Hepatocyte (in vitro differentiated cells): ENCODE results near the gene ATP1A4. TPM values are rescaled to one million over a fixed set of nuclear protein-coding genes. Genes with fewer than 3 reads are reported as not detected.

Source experiments
- DNase-seq: peaks from one replicate; pipeline ENCODE4 v3.0.0-alpha.2; 2016; ENCODE audit warnings: low spot score
- H2AFZ ChIP-seq: fragments of 200-600 bp; sonication (generic); 2 replicates; pipeline ENCODE4 v1.6.0; 2016; ENCODE audit warnings: antibody characterized with exemption, mild to moderate bottlenecking
- H3K27ac ChIP-seq: fragments of 200-600 bp; sonication (generic); 2 replicates; pipeline ENCODE4 v1.5.1; 2016; ENCODE audit warnings: mild to moderate bottlenecking
- H3K27me3 ChIP-seq: fragments of 200-600 bp; sonication (generic); 2 replicates; pipeline ENCODE4 v1.6.1; 2016
- H3K36me3 ChIP-seq: fragments of 200-600 bp; sonication (generic); replicated peaks from 2 replicates; pipeline ENCODE4 v1.5.1; 2016; ENCODE audit warnings: low read depth; ENCODE audit not compliant: insufficient read depth
- H3K4me1 ChIP-seq: fragments of 200-600 bp; sonication (generic); 2 replicates; pipeline ENCODE4 v1.5.1; 2016; ENCODE audit warnings: mild to moderate bottlenecking, moderate library complexity; ENCODE audit not compliant: insufficient read depth
- H3K4me2 ChIP-seq: fragments of 200-600 bp; sonication (generic); 2 replicates; pipeline ENCODE4 v1.6.0; 2016
- H3K4me3 ChIP-seq: fragments of 200-600 bp; sonication (generic); 2 replicates; pipeline ENCODE4 v1.5.1; 2016; ENCODE audit warnings: mild to moderate bottlenecking
- H3K79me2 ChIP-seq: fragments of 200-600 bp; sonication (generic); 2 replicates; pipeline ENCODE4 v1.6.0; 2017; ENCODE audit warnings: mild to moderate bottlenecking
- H3K9me2 ChIP-seq: fragments of 200-600 bp; sonication (generic); replicated peaks from 2 replicates; pipeline ENCODE4 v1.6.0; 2017; ENCODE audit warnings: mild to moderate bottlenecking; ENCODE audit not compliant: insufficient read depth
- H3K9me3 ChIP-seq: fragments of 200-600 bp; sonication (generic); 2 replicates; pipeline ENCODE4 v1.5.1; 2016; ENCODE audit warnings: low read depth, mild to moderate bottlenecking
- H4K20me1 ChIP-seq: fragments of 200-600 bp; sonication (generic); 2 replicates; pipeline ENCODE4 v1.6.0; 2016; ENCODE audit warnings: mild to moderate bottlenecking; ENCODE audit not compliant: insufficient read depth, poor library complexity, severe bottlenecking
- EZH2 ChIP-seq: fragments of 200-600 bp; sonication (generic); IDR thresholded peaks from 2 replicates; pipeline ENCODE4 v1.6.1; 2016; ENCODE audit warnings: antibody characterized with exemption, mild to moderate bottlenecking, borderline replicate concordance
- EZH2phosphoT487 ChIP-seq: fragments of 200-600 bp; sonication (generic); IDR thresholded peaks from one replicate; pipeline ENCODE4 v1.6.1; 2018; ENCODE audit warnings: antibody characterized with exemption, mild to moderate bottlenecking, low read depth, moderate library complexity; ENCODE audit not compliant: unreplicated experiment, severe bottlenecking
- WGBS: methylation state at CpG from one replicate; pipeline ENCODE4 v1.1.6; 2016; ENCODE audit warnings: low lambda C conversion rate; ENCODE audit errors: missing lambda C conversion rate; 5-methylcytosine and 5-hydroxymethylcytosine counted together
- polyA plus RNA-seq: library from polyadenylated mRNA; unstranded; fragments of >200 nt; fragmentation: Nextera tagmentation; extraction: Ambion mirVana; gene quantifications from 2 replicates; pipeline ENCODE4 v1.2.1, GENCODE V29; 2016
- total RNA-seq: library from RNA; depleted of rRNA; stranded (reverse); fragments of >200 nt; gene quantifications from 2 replicates; pipeline ENCODE4 v1.2.3, GENCODE V29; 2014
- TF ChIP-seq, protein P1 (sequence below): fragments of 200-600 bp; sonication (generic); IDR thresholded peaks from 2 replicates; pipeline ENCODE4 v1.5.1; 2016; ENCODE audit warnings: antibody characterized with exemption, mild to moderate bottlenecking; ENCODE audit not compliant: poor library complexity

The ATP1A4 gene
- total and polyA plus RNA-seq, 2 experiments from 2014 or later = 0.45 to 4.4 TPM

- Histone ChIP-seq H3K4me1 (peaks cover 35% of the 10 kb centered on the region), H3K4me3 (no peak overlapping the region), H3K4me2 (no peak overlapping the region), H3K27ac (no peak overlapping the region), H4K20me1 (no peaks in the 10 kb centered on the region), H3K36me3 (no peaks in the 10 kb centered on the region), H3K79me2 (no peaks in the 10 kb centered on the region), H3K9me2 (no peaks in the 10 kb centered on the region), H2AFZ (no peak overlapping the region), H3K27me3 (no peaks in the 10 kb centered on the region), H3K9me3 (no peaks in the 10 kb centered on the region)
- whole genome bisulfite sequencing = 97% methylated on average over 3 of the region's 3 CpGs
- TF ChIP-seq EZH2phosphoT487 (no peak), EZH2 (no peak)
- TF ChIP-seq, protein P1, sequence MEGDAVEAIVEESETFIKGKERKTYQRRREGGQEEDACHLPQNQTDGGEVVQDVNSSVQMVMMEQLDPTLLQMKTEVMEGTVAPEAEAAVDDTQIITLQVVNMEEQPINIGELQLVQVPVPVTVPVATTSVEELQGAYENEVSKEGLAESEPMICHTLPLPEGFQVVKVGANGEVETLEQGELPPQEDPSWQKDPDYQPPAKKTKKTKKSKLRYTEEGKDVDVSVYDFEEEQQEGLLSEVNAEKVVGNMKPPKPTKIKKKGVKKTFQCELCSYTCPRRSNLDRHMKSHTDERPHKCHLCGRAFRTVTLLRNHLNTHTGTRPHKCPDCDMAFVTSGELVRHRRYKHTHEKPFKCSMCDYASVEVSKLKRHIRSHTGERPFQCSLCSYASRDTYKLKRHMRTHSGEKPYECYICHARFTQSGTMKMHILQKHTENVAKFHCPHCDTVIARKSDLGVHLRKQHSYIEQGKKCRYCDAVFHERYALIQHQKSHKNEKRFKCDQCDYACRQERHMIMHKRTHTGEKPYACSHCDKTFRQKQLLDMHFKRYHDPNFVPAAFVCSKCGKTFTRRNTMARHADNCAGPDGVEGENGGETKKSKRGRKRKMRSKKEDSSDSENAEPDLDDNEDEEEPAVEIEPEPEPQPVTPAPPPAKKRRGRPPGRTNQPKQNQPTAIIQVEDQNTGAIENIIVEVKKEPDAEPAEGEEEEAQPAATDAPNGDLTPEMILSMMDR = no peak
- no peak for DNase-seq
Observed at GRCh38 chr1:160118928-160119327, 32.5 kb upstream of the ATP1A4 start.

GRCh38 chr1:160120797-160121196 is 30.6 kb upstream of the ATP1A4 start:
- H2AFZ ChIP-seq = no peak overlapping the region

DNA sequence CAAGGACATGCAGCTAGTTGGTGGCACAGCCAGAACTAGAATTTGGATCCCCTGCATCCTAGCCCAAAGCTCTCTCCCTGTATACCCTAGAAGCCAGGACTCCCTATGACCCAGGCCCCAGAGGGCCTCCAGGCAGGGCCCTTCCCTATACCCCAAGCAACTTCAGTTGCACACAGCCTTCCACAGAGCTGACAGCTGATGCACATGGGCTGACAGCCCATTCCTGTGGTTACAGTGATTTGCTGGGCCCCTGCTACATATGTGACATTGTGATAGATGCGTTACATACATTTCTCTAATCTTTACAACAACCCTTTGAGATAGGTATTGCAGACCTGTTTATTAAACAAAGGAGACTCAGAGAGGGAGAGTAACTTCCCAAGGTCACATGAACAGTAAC is 30.0 kb upstream of the ATP1A4 start:
- H3K36me3 ChIP-seq = no peaks in the 10 kb centered on the region
- H3K27ac ChIP-seq = no peak overlapping the region
- peaks cover 26% of the 10 kb centered on the region for H3K4me1 ChIP-seq
- no peaks in the 10 kb centered on the region for H3K79me2 ChIP-seq
- H2AFZ ChIP-seq = no peak overlapping the region
- TF ChIP-seq EZH2phosphoT487 (no peak), EZH2 (no peak)
- TF ChIP-seq, protein P1 = no peak
- no peak overlapping the region for H3K4me3 ChIP-seq
- no peaks in the 10 kb centered on the region for H3K27me3 ChIP-seq
- H4K20me1 ChIP-seq = no peaks in the 10 kb centered on the region
- H3K9me3 ChIP-seq = no peaks in the 10 kb centered on the region
- no peak for DNase-seq
- no peak overlapping the region for H3K4me2 ChIP-seq
- 65% methylated on average over 1 of the region's 1 CpG for WGBS
- H3K9me2 ChIP-seq = no peaks in the 10 kb centered on the region

More at GRCh38 chr1:160120797-160121196, 30.6 kb upstream of the ATP1A4 start:
- Histone ChIP-seq H4K20me1 (no peaks in the 10 kb centered on the region), H3K4me2 (no peak overlapping the region), H3K27ac (no peak overlapping the region), H3K9me2 (no peaks in the 10 kb centered on the region), H3K9me3 (no peaks in the 10 kb centered on the region), H3K4me1 (peaks cover 26% of the 10 kb centered on the region), H3K27me3 (no peaks in the 10 kb centered on the region), H3K79me2 (no peaks in the 10 kb centered on the region), H3K4me3 (no peak overlapping the region), H3K36me3 (no peaks in the 10 kb centered on the region)
- WGBS = 78% methylated on average over 5 of the region's 5 CpGs
- TF ChIP-seq EZH2phosphoT487 = no peak
- TF ChIP-seq, protein P1 = no peak
- no peak for TF ChIP-seq EZH2
- no peak for DNase-seq

GRCh38 chr1:160122978-160123495 is 28.4 kb upstream of the ATP1A4 start:
- no peaks in the 10 kb centered on the region for H3K27me3 ChIP-seq
- no peaks in the 10 kb centered on the region for H4K20me1 ChIP-seq
- no peaks in the 10 kb centered on the region for H3K36me3 ChIP-seq
- H3K4me1 ChIP-seq = peaks cover 12% of the 10 kb centered on the region
- H3K9me2 ChIP-seq = no peaks in the 10 kb centered on the region
- H2AFZ ChIP-seq = no peak overlapping the region
- H3K79me2 ChIP-seq = no peaks in the 10 kb centered on the region
- no peak overlapping the region for H3K4me3 ChIP-seq
- H3K4me2 ChIP-seq = no peak overlapping the region
- TF ChIP-seq EZH2 = no peak
- TF ChIP-seq, protein P1 = no peak
- TF ChIP-seq EZH2phosphoT487 = no peak
- WGBS = 88% methylated on average over 16 of the region's 16 CpGs
- DNase-seq = no peak
- H3K27ac ChIP-seq = no peak overlapping the region
- no peaks in the 10 kb centered on the region for H3K9me3 ChIP-seq
